Panc1 (cell line): Measurements from ENCODE around the gene ZSWIM8. TPM values are rescaled to one million over a fixed set of nuclear protein-coding genes. Genes with fewer than 3 reads are reported as not detected.
"Not testable (repeated sequence)": the region's sequence is repeated elsewhere in the genome, so short reads cannot be mapped to it uniquely, and the experiment has no call there.

Experiments used
- ATAC-seq: fragments of 200-7000 bp; cut with Tn5 transposase; 2 replicates; pipeline ENCODE4 v1.9.1; 2020; ENCODE audit warnings: mild to moderate bottlenecking, moderate library complexity
- Bru-seq: library from RNA; stranded (reverse); fragments of 400-500 nt; gene quantifications from one replicate; lab custom pipeline; 2021; lab: Mats Ljungman, UMichigan
- BruChase-seq, 2 experiments: library from RNA; stranded (reverse); fragments of 400-500 nt; gene quantifications; one replicate each; lab custom pipeline; 2021; lab: Mats Ljungman, UMichigan
- BruUV-seq: library from RNA; stranded (reverse); fragments of 400-500 nt; replicated peaks from 2 replicates; lab custom pipeline; 2021; lab: Mats Ljungman, UMichigan
- CTCF ChIA-PET: fragments of 300-600 bp; sonication (Branson Sonifier 250); formaldehyde crosslinking; loops from one replicate; lab custom pipeline; 2022; ENCODE audit warnings: antibody characterized with exemption; lab: Charles Lee
- POLR2A ChIA-PET: fragments of 300-600 bp; sonication (Branson Sonifier 250); formaldehyde crosslinking; loops from one replicate; lab custom pipeline; 2022; ENCODE audit warnings: antibody characterized with exemption; lab: Charles Lee
- DNase-seq: peaks from one replicate; pipeline ENCODE4 v3.0.0-alpha.2; 2010; ENCODE audit warnings: low read depth, low spot score
- H3K27ac ChIP-seq: 2 replicates; pipeline ENCODE4 v1.5.1; 2011; ENCODE audit warnings: mild to moderate bottlenecking, low read length, inconsistent platforms
- H3K27me3 ChIP-seq: fragments of 200-500 bp; sonication (Bioruptor generic); 2 replicates; pipeline ENCODE4 v1.6.0; 2014; ENCODE audit warnings: low read length, inconsistent platforms; ENCODE audit not compliant: control insufficient read depth, insufficient read depth
- H3K36me3 ChIP-seq: fragments of 200-500 bp; sonication (Bioruptor generic); 2 replicates; pipeline ENCODE4 v1.5.1; 2014; ENCODE audit warnings: inconsistent platforms, mild to moderate bottlenecking, low read length, moderate library complexity; ENCODE audit not compliant: control insufficient read depth, insufficient read depth
- H3K4me1 ChIP-seq: 2 replicates; pipeline ENCODE4 v1.5.1; 2011; ENCODE audit warnings: inconsistent platforms, mild to moderate bottlenecking, low read length, moderate library complexity; ENCODE audit not compliant: control insufficient read depth, insufficient read depth
- H3K4me3 ChIP-seq, 2 experiments: 2 replicates each; pipeline ENCODE4 v1.5.1; 2011 to 2012; ENCODE audit warnings: low read depth in 2 of 2, low read length in 2 of 2, mild to moderate bottlenecking in 2 of 2, inconsistent platforms in 1 of 2, moderate library complexity in 1 of 2
- H3K9me3 ChIP-seq: fragments of 200-500 bp; sonication (Bioruptor generic); 2 replicates; pipeline ENCODE4 v1.5.1; 2014; ENCODE audit warnings: low read depth, mild to moderate bottlenecking, inconsistent platforms, low read length, moderate library complexity; ENCODE audit not compliant: control insufficient read depth, insufficient read depth
- CTCF ChIP-seq: fragments of 450-650 bp; IDR thresholded peaks from 2 replicates; pipeline ENCODE4 v1.5.1; 2017; ENCODE audit warnings: mild to moderate bottlenecking
- POLR2AphosphoS5 ChIP-seq: IDR thresholded peaks from 2 replicates; pipeline ENCODE4 v1.6.1; 2012; ENCODE audit warnings: mild to moderate bottlenecking, low read depth, low read length, moderate library complexity
- SIN3A ChIP-seq: IDR thresholded peaks from 2 replicates; pipeline ENCODE4 v1.6.1; 2012; ENCODE audit warnings: low read depth, mild to moderate bottlenecking, low read length, moderate library complexity, borderline replicate concordance; ENCODE audit not compliant: insufficient read depth
- TCF7L2 ChIP-seq: IDR thresholded peaks from 2 replicates; pipeline ENCODE4 v1.6.1; 2011; ENCODE audit warnings: mild to moderate bottlenecking, low read depth, low read length, inconsistent platforms
- in situ Hi-C: cut with HindIII; loops from 2 replicates; pipeline ENCODE4 v1.10.0; 2016; ENCODE audit warnings: low sequenced_read_pairs, low pct_unique_long_range_greater_than_20kb
- intact Hi-C: fragments of 100-400 bp; cut with micrococcal nuclease; formaldehyde crosslinking; loops from one replicate; pipeline ENCODE4 v1.10.0; 2022; ENCODE audit not compliant: unreplicated experiment
- long read RNA-seq: library from polyadenylated mRNA; unstranded; transcript quantifications from one replicate; pipeline ENCODE4 v2.0.0, GENCODE V29; 2021; ENCODE audit not compliant: unreplicated experiment
- polyA plus RNA-seq: library from polyadenylated mRNA; unstranded; fragments of >200 nt; gene quantifications from one replicate; pipeline ENCODE4 v1.2.1, GENCODE V29; 2012; ENCODE audit warnings: missing spikeins; ENCODE audit not compliant: insufficient read length
- total RNA-seq: library from RNA; stranded (reverse); gene quantifications from one replicate; pipeline ENCODE4 v1.2.1, GENCODE V29; 2021; ENCODE audit not compliant: unreplicated experiment
- TF ChIP-seq, protein P1 (sequence below), 2 experiments: IDR thresholded peaks; 2 replicates each; pipeline ENCODE4 v1.6.1; 2011 to 2012; ENCODE audit warnings: low read depth in 2 of 2, control low read depth in 1 of 2, low read length in 1 of 2, mild to moderate bottlenecking in 1 of 2, moderate library complexity in 1 of 2; ENCODE audit not compliant: insufficient read depth in 1 of 2

ZSWIM8 gene
- 109 TPM for total RNA-seq
- polyA plus RNA-seq, result 126 TPM
- percentile 80 among the genes with signal in this experiment for Bru-seq, nascent RNA
- BruChase-seq, experiment 1, labeled RNA remaining after a 2-hour chase, result percentile 89 among the genes with signal in this experiment
- percentile 92 among the genes with signal in this experiment for BruChase-seq, experiment 2, labeled RNA remaining after a 6-hour chase
- long read RNA-seq, partial matches to known transcripts, result 34 of 59 reads
- long read RNA-seq, other reads (novel, unspliced or antisense), result 22 of 59 reads

GRCh38 chr10:73785211-73785720, at the start of gene ZSWIM8:
ZSWIM8 (plus strand) TSS chr10:73785606; CDS start chr10:73785879, 273 bp downstream.
- no peaks in the 10 kb centered on the region for H3K9me3 ChIP-seq
- intact Hi-C loops (no loop called here), in situ Hi-C loops (no loop called here)
- ChIA-PET POLR2A (no interaction called here), CTCF (no interaction called here)
- H3K4me3 ChIP-seq, result peak within 1 kb of the TSS; percentile 86 to 95
- H3K36me3 ChIP-seq, result peaks cover 5% of the 10 kb centered on the region; the same call in 1 of the 2 replicates
- H3K27ac ChIP-seq, result peak within 1 kb of the TSS; percentile 92
- H3K4me1 ChIP-seq, result peaks cover 27% of the 10 kb centered on the region
- H3K27me3 ChIP-seq, result no peaks in the 10 kb centered on the region
- TF ChIP-seq SIN3A, result peak; percentile 97
- TF ChIP-seq, protein P1, sequence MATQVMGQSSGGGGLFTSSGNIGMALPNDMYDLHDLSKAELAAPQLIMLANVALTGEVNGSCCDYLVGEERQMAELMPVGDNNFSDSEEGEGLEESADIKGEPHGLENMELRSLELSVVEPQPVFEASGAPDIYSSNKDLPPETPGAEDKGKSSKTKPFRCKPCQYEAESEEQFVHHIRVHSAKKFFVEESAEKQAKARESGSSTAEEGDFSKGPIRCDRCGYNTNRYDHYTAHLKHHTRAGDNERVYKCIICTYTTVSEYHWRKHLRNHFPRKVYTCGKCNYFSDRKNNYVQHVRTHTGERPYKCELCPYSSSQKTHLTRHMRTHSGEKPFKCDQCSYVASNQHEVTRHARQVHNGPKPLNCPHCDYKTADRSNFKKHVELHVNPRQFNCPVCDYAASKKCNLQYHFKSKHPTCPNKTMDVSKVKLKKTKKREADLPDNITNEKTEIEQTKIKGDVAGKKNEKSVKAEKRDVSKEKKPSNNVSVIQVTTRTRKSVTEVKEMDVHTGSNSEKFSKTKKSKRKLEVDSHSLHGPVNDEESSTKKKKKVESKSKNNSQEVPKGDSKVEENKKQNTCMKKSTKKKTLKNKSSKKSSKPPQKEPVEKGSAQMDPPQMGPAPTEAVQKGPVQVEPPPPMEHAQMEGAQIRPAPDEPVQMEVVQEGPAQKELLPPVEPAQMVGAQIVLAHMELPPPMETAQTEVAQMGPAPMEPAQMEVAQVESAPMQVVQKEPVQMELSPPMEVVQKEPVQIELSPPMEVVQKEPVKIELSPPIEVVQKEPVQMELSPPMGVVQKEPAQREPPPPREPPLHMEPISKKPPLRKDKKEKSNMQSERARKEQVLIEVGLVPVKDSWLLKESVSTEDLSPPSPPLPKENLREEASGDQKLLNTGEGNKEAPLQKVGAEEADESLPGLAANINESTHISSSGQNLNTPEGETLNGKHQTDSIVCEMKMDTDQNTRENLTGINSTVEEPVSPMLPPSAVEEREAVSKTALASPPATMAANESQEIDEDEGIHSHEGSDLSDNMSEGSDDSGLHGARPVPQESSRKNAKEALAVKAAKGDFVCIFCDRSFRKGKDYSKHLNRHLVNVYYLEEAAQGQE (IDR thresholded peaks at IDR 0.05; ENCODE audit: insufficient read depth in 1 of 2, low read depth in 2 of 2, low read length in 1 of 2), result no peak
- no peak for TF ChIP-seq TCF7L2
- TF ChIP-seq POLR2AphosphoS5, result peak; percentile 82
- ATAC-seq, result peak; percentile 92
- BruUV-seq, result no TSS peak
- peak; percentile 86 for DNase-seq

- H3K4me3 ChIP-seq, ATAC-seq, H3K27me3 ChIP-seq, BruUV-seq, in situ Hi-C loops, POLR2A ChIA-PET, CTCF ChIA-PET, H3K36me3 ChIP-seq, DNase-seq, H3K9me3 ChIP-seq, H3K27ac ChIP-seq, intact Hi-C loops: not testable (repeated sequence)
- H3K4me1 ChIP-seq, result peaks cover 23% of the 10 kb centered on the region
Measured at GRCh38 chr10:73740501-73741254, 44.7 kb upstream of the ZSWIM8 start.

- DNase-seq (no peak), ATAC-seq (no peak)
- in situ Hi-C loops (no loop called here), intact Hi-C loops (no loop called here)
- H3K4me1 ChIP-seq, result peaks cover 23% of the 10 kb centered on the region
- TF ChIP-seq POLR2AphosphoS5 (no peak; the same call in 1 of the 2 replicates), SIN3A (no peak), CTCF (no peak), TCF7L2 (no peak)
- TF ChIP-seq, protein P1 (IDR thresholded peaks at IDR 0.05; ENCODE audit: insufficient read depth in 1 of 2, low read depth in 2 of 2, low read length in 1 of 2), result no peak
- H3K27me3 ChIP-seq, result no peaks in the 10 kb centered on the region
- H3K4me3 ChIP-seq, result no peak overlapping the region
- BruUV-seq, result no TSS peak
- H3K27ac ChIP-seq, result no peak overlapping the region; the same call in 1 of the 2 replicates
- no peaks in the 10 kb centered on the region for H3K9me3 ChIP-seq
- ChIA-PET CTCF (no interaction called here), POLR2A (interaction anchor here (1.1 kb wide), 1 partner anchor 12 kb away, joined by 4 read pairs; no protein-coding TSS in a partner anchor)
- H3K36me3 ChIP-seq, result peaks cover 8% of the 10 kb centered on the region; the same call in 1 of the 2 replicates
Measured at GRCh38 chr10:73742454-73742734, 43.0 kb upstream of the ZSWIM8 start.
